GM23338 (cell line): Measurements from ENCODE around the gene KCNIP1. TPM values are rescaled to one million over a fixed set of nuclear protein-coding genes. Genes with fewer than 3 reads are reported as not detected.

ENCODE experiments used
- ATAC-seq: fragments of 200-7000 bp; cut with Tn5 transposase; 3 replicates; pipeline ENCODE4 v1.9.1; 2020
- DNase-seq: peaks from one replicate; pipeline ENCODE4 v3.0.0-alpha.2; 2015; ENCODE audit warnings: low spot score
- H2AFZ ChIP-seq: fragments of 200-600 bp; sonication (generic); 2 replicates; pipeline ENCODE4 v1.8.0; 2016; ENCODE audit warnings: antibody characterized with exemption, mild to moderate bottlenecking, moderate library complexity
- H3F3A ChIP-seq: fragments of 200-600 bp; sonication (generic); replicated peaks from 2 replicates; pipeline ENCODE4 v1.8.0; 2017; ENCODE audit warnings: antibody characterized with exemption, mixed run types, low read depth
- H3K27ac ChIP-seq: fragments of 200-600 bp; sonication (generic); 2 replicates; pipeline ENCODE4 v1.6.1; 2016; ENCODE audit warnings: low read depth
- H3K27me3 ChIP-seq: fragments of 200-600 bp; sonication (generic); 2 replicates; pipeline ENCODE4 v1.8.0; 2016; ENCODE audit warnings: mild to moderate bottlenecking, mixed run types, moderate library complexity; ENCODE audit not compliant: insufficient read depth
- H3K36me3 ChIP-seq: fragments of 200-600 bp; sonication (generic); 2 replicates; pipeline ENCODE4 v1.8.0; 2016; ENCODE audit warnings: mild to moderate bottlenecking; ENCODE audit not compliant: insufficient read depth
- H3K4me1 ChIP-seq: fragments of 200-600 bp; sonication (generic); 2 replicates; pipeline ENCODE4 v1.8.0; 2016; ENCODE audit warnings: mild to moderate bottlenecking, moderate library complexity; ENCODE audit not compliant: insufficient read depth
- H3K4me2 ChIP-seq: fragments of 200-600 bp; sonication (generic); 2 replicates; pipeline ENCODE4 v1.7.1; 2017; ENCODE audit warnings: mixed run types
- H3K4me3 ChIP-seq: fragments of 200-600 bp; sonication (generic); 2 replicates; pipeline ENCODE4 v1.6.1; 2016; ENCODE audit warnings: mixed run types
- H3K79me2 ChIP-seq: fragments of 200-600 bp; sonication (generic); replicated peaks from 2 replicates; pipeline ENCODE4 v1.8.0; 2017; ENCODE audit warnings: mild to moderate bottlenecking; ENCODE audit not compliant: insufficient read depth
- H3K9me2 ChIP-seq: fragments of 200-600 bp; sonication (generic); 2 replicates; pipeline ENCODE4 v1.8.0; 2017; ENCODE audit not compliant: insufficient read depth
- H4K20me1 ChIP-seq: fragments of 200-600 bp; sonication (generic); replicated peaks from 2 replicates; pipeline ENCODE4 v1.8.0; 2017; ENCODE audit warnings: mild to moderate bottlenecking; ENCODE audit not compliant: insufficient read depth
- H3K27ac Mint-ChIP-seq: 2 replicates; pipeline ENCODE4 v1.8.0; 2020; ENCODE audit warnings: inconsistent platforms, mild to moderate bottlenecking, moderate library complexity, mixed read lengths
- H3K27me3 Mint-ChIP-seq: 3 replicates; pipeline ENCODE4 v1.8.0; 2022; ENCODE audit warnings: low read depth, mild to moderate bottlenecking, moderate library complexity, mixed read lengths, inconsistent platforms; ENCODE audit not compliant: insufficient read depth, poor library complexity
- H3K36me3 Mint-ChIP-seq: 3 replicates; pipeline ENCODE4 v1.8.0; 2021; ENCODE audit warnings: low read depth, mild to moderate bottlenecking, inconsistent platforms, moderate library complexity, mixed read lengths
- H3K4me1 Mint-ChIP-seq: 3 replicates; pipeline ENCODE4 v1.8.0; 2020; ENCODE audit warnings: mild to moderate bottlenecking, inconsistent platforms, mixed read lengths
- H3K4me3 Mint-ChIP-seq: 3 replicates; pipeline ENCODE4 v1.8.0; 2021; ENCODE audit warnings: moderate library complexity, mild to moderate bottlenecking, inconsistent platforms, mixed read lengths
- H3K9me3 Mint-ChIP-seq: 3 replicates; pipeline ENCODE4 v1.8.0; 2020; ENCODE audit warnings: moderate library complexity, mild to moderate bottlenecking, inconsistent platforms, mixed read lengths
- CREB1 ChIP-seq: fragments of 250-450 bp; sonication (Bioruptor Pico); IDR thresholded peaks from 2 replicates; pipeline ENCODE4 v1.5.0; 2020; ENCODE audit warnings: low read depth, mild to moderate bottlenecking, moderate library complexity
- CTCF ChIP-seq, 2 experiments: fragments of 200-600 bp in 1 of 2; sonication (generic) in 1 of 2; conservative IDR thresholded peaks; 2 replicates each; pipeline versions ENCODE4 v1.5.1 to v1.6.1; 2016 to 2017; ENCODE audit warnings: antibody characterized with exemption in 2 of 2, low read depth in 2 of 2, mild to moderate bottlenecking in 2 of 2, moderate library complexity in 1 of 2
- ETS1 ChIP-seq: IDR thresholded peaks from 2 replicates; pipeline ENCODE4 v1.6.1; 2016; ENCODE audit warnings: antibody characterized with exemption
- EZH2 ChIP-seq: fragments of 200-600 bp; sonication (generic); IDR thresholded peaks from one replicate; pipeline ENCODE4 v1.8.0; 2017; ENCODE audit warnings: antibody characterized with exemption, mild to moderate bottlenecking, low read depth; ENCODE audit not compliant: unreplicated experiment
- EZH2phosphoT487 ChIP-seq: fragments of 200-600 bp; sonication (generic); IDR thresholded peaks from one replicate; pipeline ENCODE4 v1.8.1; 2018; ENCODE audit warnings: antibody characterized with exemption; ENCODE audit not compliant: unreplicated experiment
- REST ChIP-seq: IDR thresholded peaks from one replicate; pipeline ENCODE4 v1.6.1; 2018; ENCODE audit warnings: antibody characterized with exemption; ENCODE audit not compliant: unreplicated experiment
- STAT1 ChIP-seq: IDR thresholded peaks from one replicate; pipeline ENCODE4 v1.6.1; 2016; ENCODE audit warnings: antibody characterized with exemption; ENCODE audit not compliant: unreplicated experiment
- ZNF114 ChIP-seq: fragments of 250-450 bp; sonication (Bioruptor Pico); IDR thresholded peaks from 2 replicates; pipeline ENCODE4 v1.5.0; 2020; ENCODE audit warnings: mild to moderate bottlenecking, moderate library complexity
- ZNF331 ChIP-seq: fragments of 250-450 bp; sonication (Bioruptor Pico); IDR thresholded peaks from 2 replicates; pipeline ENCODE4 v1.5.0; 2020; ENCODE audit warnings: low read depth, mild to moderate bottlenecking, moderate library complexity
- ZNF462 ChIP-seq: fragments of 250-450 bp; sonication (Bioruptor Pico); IDR thresholded peaks from 2 replicates; pipeline ENCODE4 v1.5.0; 2020; ENCODE audit warnings: mild to moderate bottlenecking, moderate library complexity
- polyA plus RNA-seq: library from polyadenylated mRNA; unstranded; fragments of >200 nt; fragmentation: Nextera tagmentation; extraction: Ambion mirVana; gene quantifications from 2 replicates; pipeline ENCODE4 v1.2.1, GENCODE V29; 2016
- total RNA-seq: library from RNA; depleted of rRNA; stranded (reverse); fragments of >200 nt; shearing (Covaris generic); gene quantifications from 2 replicates; pipeline ENCODE4 v1.2.3, GENCODE V29; 2014

Gene KCNIP1
- total and polyA plus RNA-seq, 2 experiments from 2014 or later, result 0.31 to 0.87 TPM

- Mint-ChIP-seq H3K36me3 (no peaks in the 10 kb centered on the region), H3K4me1 (peaks cover 3% of the 10 kb centered on the region), H3K9me3 (no peaks in the 10 kb centered on the region; the same call in 2 of the 3 replicates), H3K27me3 (peaks cover 9% of the 10 kb centered on the region), H3K4me3 (no peak overlapping the region), H3K27ac (no peak overlapping the region)
- Histone ChIP-seq H3K79me2 (no peaks in the 10 kb centered on the region), H3K36me3 (no peaks in the 10 kb centered on the region), H3K9me2 (no peaks in the 10 kb centered on the region), H3K4me3 (no peak overlapping the region), H4K20me1 (no peaks in the 10 kb centered on the region), H3K27ac (no peak overlapping the region), H3K4me1 (no peaks in the 10 kb centered on the region), H3F3A (no peaks in the 10 kb centered on the region), H3K4me2 (no peak overlapping the region), H2AFZ (no peak overlapping the region), H3K27me3 (no peaks in the 10 kb centered on the region)
- ATAC-seq (no peak), DNase-seq (no peak)
- no peak for TF ChIP-seq ETS1
Measured at GRCh38 chr5:170589643-170590042, 85.8 kb downstream of the KCNIP1 start.

GRCh38 chr5:170590566-170590965 lies 86.7 kb downstream of the KCNIP1 start:
- no peak for ATAC-seq
- TF ChIP-seq EZH2, result no peak
- TF ChIP-seq CREB1, result no peak
- TF ChIP-seq ZNF462, result no peak
- no peak for TF ChIP-seq CTCF (conservative IDR thresholded peaks at IDR 0.05; ENCODE audit: low read depth in 2 of 2)
- no peak for TF ChIP-seq REST
- no peak for TF ChIP-seq EZH2phosphoT487
- no peak for TF ChIP-seq STAT1
- no peak for TF ChIP-seq ZNF114
- TF ChIP-seq ZNF331, result no peak

More at GRCh38 chr5:170590566-170590965, 86.7 kb downstream of the KCNIP1 start:
- DNase-seq, result no peak
- no peak overlapping the region for H3K27ac Mint-ChIP-seq
- H3F3A ChIP-seq, result no peaks in the 10 kb centered on the region
- no peaks in the 10 kb centered on the region for H3K27me3 ChIP-seq
- H3K4me3 ChIP-seq, result no peak overlapping the region
- H3K4me3 Mint-ChIP-seq, result no peak overlapping the region
- H3K27me3 Mint-ChIP-seq, result peaks cover 9% of the 10 kb centered on the region
- no peaks in the 10 kb centered on the region for H3K4me1 ChIP-seq
- no peaks in the 10 kb centered on the region for H4K20me1 ChIP-seq
- no peak overlapping the region for H3K4me2 ChIP-seq
- H3K36me3 ChIP-seq, result no peaks in the 10 kb centered on the region
- H2AFZ ChIP-seq, result no peak overlapping the region
- H3K9me2 ChIP-seq, result no peaks in the 10 kb centered on the region
- H3K36me3 Mint-ChIP-seq, result no peaks in the 10 kb centered on the region
- H3K79me2 ChIP-seq, result no peaks in the 10 kb centered on the region
- H3K4me1 Mint-ChIP-seq, result no peaks in the 10 kb centered on the region
- H3K27ac ChIP-seq, result no peak overlapping the region
- H3K9me3 Mint-ChIP-seq, result no peaks in the 10 kb centered on the region; the same call in 2 of the 3 replicates
